RWPE1 (cell line): Measurements from ENCODE around the gene VPREB1.

ENCODE experiments used
- CTCF ChIA-PET: fragments of 350-600 bp; sonication (Branson Sonifier 250); formaldehyde crosslinking; extraction: SDS; loops from one replicate; lab custom pipeline; 2021; lab: Yijun Ruan, JAX
- POLR2A ChIA-PET: fragments of 400-600 bp; formaldehyde crosslinking; extraction: SDS; loops from one replicate; lab custom pipeline; 2020; ENCODE audit warnings: antibody characterized with exemption; ENCODE audit not compliant: low non-redundant PET; lab: Yijun Ruan, JAX
- DNase-seq: peaks from one replicate; pipeline ENCODE4 v3.0.0; 2012; ENCODE audit warnings: low spot score
- H3K27ac ChIP-seq: fragments of 450-650 bp; 2 replicates; pipeline ENCODE4 v1.5.1; 2017
- TF ChIP-seq, protein P1 (sequence below): fragments of 450-650 bp; conservative IDR thresholded peaks from 2 replicates; pipeline ENCODE4 v1.5.1; 2017; ENCODE audit warnings: low read depth, mild to moderate bottlenecking

Gene VPREB1

DNA sequence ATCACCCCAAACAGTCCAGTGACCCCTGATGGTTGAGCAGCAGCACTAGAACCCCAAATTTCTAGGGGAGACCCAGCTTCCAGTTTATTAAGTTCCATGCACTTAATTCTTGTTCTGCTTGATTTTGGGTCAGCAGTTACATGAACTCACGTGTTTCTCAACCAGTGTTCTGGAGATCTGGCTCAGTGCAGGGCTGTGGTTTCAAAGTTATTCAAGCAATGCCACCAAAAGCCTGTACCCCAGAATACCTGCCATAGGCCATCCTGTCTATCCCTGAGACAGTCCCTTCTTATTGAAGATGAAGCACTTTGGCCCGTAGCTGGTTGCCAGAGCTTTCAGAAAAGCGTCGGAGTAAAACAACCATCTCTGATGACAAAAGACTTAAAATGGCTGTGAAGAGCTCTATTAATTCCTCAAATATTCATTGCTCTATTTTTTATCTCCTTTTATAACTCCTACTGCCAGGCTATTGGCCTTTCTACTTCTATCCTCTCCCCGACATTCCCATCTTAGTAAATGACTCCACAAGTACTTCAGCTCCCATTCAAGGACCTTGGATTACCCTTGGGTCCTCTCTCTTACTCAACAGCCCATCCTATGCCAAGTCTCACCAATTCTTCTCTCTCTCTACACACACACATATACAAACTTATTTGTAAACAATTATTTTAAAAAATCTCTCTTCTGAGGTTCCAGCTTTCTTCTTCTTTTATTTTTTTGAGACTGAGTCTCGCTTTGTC lies 18.0 kb upstream of the VPREB1 start:
- POLR2A ChIA-PET: no interaction called here
- DNase-seq: no peak
- CTCF ChIA-PET: no interaction called here
- TF ChIP-seq, protein P1, sequence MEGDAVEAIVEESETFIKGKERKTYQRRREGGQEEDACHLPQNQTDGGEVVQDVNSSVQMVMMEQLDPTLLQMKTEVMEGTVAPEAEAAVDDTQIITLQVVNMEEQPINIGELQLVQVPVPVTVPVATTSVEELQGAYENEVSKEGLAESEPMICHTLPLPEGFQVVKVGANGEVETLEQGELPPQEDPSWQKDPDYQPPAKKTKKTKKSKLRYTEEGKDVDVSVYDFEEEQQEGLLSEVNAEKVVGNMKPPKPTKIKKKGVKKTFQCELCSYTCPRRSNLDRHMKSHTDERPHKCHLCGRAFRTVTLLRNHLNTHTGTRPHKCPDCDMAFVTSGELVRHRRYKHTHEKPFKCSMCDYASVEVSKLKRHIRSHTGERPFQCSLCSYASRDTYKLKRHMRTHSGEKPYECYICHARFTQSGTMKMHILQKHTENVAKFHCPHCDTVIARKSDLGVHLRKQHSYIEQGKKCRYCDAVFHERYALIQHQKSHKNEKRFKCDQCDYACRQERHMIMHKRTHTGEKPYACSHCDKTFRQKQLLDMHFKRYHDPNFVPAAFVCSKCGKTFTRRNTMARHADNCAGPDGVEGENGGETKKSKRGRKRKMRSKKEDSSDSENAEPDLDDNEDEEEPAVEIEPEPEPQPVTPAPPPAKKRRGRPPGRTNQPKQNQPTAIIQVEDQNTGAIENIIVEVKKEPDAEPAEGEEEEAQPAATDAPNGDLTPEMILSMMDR: no peak
- H3K27ac ChIP-seq: no peak overlapping the region

DNA sequence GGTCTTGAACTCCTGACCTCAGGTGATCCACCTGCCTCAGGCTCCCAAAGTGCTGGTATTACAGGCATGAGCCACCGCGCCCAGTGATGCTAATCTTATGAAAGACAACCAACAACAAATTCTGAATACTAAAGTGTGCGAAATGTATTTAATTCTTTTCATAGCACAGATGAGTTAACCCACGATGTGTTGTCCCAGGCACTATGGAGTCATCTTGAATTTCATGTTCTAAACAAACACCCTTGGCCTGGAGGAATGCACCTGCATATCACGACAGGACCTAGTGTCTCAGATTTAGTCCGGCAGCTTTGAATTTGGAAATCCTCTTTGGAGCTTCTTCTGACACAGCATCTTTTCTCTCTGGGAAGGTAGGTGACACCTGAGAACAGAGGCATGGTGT lies 16.2 kb upstream of the VPREB1 start:
- ChIA-PET CTCF (no interaction called here), POLR2A (no interaction called here)
- TF ChIP-seq, protein P1: no peak
- DNase-seq: no peak
- H3K27ac ChIP-seq: no peak overlapping the region

DNA sequence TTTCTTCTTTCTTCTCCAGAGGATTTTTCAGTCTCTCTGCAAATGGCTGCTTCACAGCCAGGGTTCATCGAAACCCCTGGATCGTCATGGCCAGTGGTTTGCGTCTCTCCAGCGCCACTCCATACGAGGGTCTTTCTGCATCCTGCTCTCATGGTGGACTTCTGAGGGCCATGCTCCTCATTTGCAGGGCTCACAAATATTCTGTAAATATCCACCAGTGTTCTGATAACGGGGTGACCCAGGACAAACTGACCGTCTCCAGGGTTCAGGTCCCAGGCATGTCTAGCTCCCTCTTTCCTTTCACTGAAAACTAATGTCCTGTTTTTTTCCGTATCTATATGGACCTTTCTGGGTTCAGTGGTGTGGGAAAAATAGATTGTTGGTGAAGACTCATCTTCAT lies 15.7 kb upstream of the VPREB1 start:
- ChIA-PET POLR2A (no interaction called here), CTCF (no interaction called here)
- DNase-seq: no peak
- no peak overlapping the region for H3K27ac ChIP-seq
- TF ChIP-seq, protein P1: no peak

DNA sequence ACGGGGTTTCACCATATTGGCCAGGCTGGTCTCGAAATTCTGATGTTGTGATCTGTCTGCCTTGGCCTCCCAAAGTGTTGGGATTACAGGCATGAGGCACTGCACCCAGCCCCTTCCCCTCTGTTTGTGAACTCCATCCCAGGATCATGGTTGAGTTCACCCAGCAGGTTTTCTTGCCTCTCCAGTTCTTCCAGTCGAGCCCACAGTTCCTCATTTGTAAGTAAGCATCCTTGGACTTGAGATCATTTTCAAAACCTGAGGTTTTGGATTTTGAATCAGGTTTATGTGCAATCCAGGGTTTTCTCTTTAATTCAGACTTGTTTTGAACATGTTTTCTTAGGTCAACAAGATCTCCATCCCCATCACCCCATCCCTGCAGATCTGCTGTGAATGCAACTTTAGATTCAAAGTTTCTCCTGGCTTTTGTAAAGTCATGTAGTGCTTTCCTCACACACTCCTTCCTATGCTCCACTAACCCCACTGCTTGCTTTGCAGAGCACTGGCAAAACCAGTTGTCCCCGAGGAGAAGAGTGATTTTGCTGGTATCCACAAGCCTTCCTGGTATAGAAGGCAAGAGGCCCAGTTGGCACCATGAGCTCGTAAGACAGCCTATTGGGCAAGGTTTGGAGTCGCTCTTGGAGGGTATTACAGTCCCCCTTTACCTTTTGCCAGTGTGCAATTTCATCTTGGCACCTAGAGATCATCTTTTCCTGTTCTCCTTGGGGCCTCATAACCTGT lies 14.7 kb upstream of the VPREB1 start:
- POLR2A ChIA-PET: no interaction called here
- DNase-seq: no peak
- CTCF ChIA-PET: no interaction called here
- no peak overlapping the region for H3K27ac ChIP-seq
- TF ChIP-seq, protein P1: no peak

DNA sequence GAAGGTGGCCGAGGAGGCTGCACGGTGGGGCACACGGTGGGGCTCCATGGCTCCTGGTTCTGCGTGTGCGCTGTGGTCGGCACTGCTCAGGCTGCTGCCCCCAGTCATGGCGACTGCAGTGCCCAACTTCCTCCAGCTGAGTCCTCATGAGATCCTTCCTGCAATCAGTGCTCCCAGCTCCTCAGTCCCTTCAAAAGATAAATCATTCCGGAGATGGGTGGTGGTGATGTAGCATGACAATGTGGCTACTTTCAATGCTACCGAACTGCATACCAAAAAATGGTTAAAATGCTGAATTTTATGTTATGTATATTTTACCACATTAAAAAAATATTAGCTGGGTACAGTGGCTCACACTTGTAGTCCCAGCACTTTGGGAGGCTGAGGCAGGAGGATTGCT lies 14.1 kb upstream of the VPREB1 start:
- TF ChIP-seq, protein P1: no peak
- H3K27ac ChIP-seq: no peak overlapping the region
- ChIA-PET CTCF (no interaction called here), POLR2A (no interaction called here)
- DNase-seq: no peak

DNA sequence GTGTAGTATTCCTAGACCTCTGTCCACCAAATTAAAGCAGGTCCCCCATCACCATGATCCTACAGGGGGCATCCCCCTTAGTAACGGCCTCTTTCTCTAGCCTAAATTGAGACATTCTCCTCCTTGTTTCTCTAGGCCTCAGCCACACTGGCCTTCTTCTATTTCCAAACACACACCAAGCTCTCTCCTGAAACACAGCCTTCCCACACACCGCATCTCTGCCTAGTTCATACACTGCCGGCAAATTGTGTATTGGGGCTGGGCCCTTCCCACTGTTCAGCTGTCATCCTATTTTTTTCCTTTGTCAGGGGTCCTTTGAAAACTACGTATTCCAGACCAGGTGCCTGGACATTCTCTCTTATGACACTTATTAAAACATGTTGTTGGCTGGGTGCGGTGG lies 11.5 kb upstream of the VPREB1 start:
- DNase-seq: no peak
- H3K27ac ChIP-seq: no peak overlapping the region
- CTCF ChIA-PET: no interaction called here
- POLR2A ChIA-PET: no interaction called here
- TF ChIP-seq, protein P1: no peak
